PC-3 (cell line): Measurements from ENCODE around the gene C9orf43.

Source experiments
- CTCF ChIP-seq: fragments of 300-600 bp; sonication (generic); conservative IDR thresholded peaks from 2 replicates; pipeline ENCODE4 v1.5.1; 2017; ENCODE audit warnings: antibody characterized with exemption, low read depth, mild to moderate bottlenecking, low read length
- EZH2 ChIP-seq: fragments of 300-600 bp; sonication (generic); IDR thresholded peaks from one replicate; pipeline ENCODE4 v1.6.1; 2017; ENCODE audit warnings: antibody characterized with exemption, mild to moderate bottlenecking, low read length; ENCODE audit not compliant: unreplicated experiment
- EZH2phosphoT487 ChIP-seq: fragments of 300-600 bp; sonication (generic); IDR thresholded peaks from 2 replicates; pipeline ENCODE4 v1.6.1; 2018; ENCODE audit warnings: mild to moderate bottlenecking, antibody characterized with exemption, low read length, borderline replicate concordance

DNA sequence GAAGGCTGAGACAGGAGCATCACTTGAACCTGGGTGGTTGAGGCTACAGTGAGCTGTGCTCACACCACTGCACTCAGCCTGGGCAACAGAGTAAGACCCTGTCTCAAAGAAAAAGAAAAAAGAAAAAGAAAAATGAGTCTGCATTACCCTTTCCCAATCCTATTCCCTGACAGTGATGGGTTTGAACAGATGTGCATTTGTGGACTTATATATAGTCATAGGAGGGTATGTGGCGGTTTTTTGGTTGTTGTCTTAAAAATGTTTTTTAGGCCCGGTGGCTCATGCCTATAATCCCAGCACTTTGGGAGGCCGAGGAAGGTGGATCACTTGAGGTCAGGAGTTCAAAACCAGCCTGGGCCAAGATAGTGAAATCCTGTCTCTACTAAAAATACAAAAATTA, 47.2 kb upstream of the C9orf43 start:
- TF ChIP-seq EZH2phosphoT487: no peak
- TF ChIP-seq CTCF: no peak
- no peak for TF ChIP-seq EZH2
